Large intestine (tissue), 3 donors: ENCODE data around the gene CLSTN1. TPM values are rescaled to one million over a fixed set of nuclear protein-coding genes. Genes with fewer than 3 reads are reported as not detected.
"Not testable (repeated sequence)": the region's sequence is repeated elsewhere in the genome, so short reads cannot be mapped to it uniquely, and the experiment has no call there.

ENCODE experiments used
- DNase-seq, 2 donors: peaks; one replicate each; pipeline versions ENCODE4 v3.0.0 to v3.0.0-alpha.2; 2013
- H3K27ac ChIP-seq: one replicate; pipeline ENCODE4 v1.5.1; 2013; ENCODE audit warnings: low read length
- H3K27me3 ChIP-seq: 2 replicates; pipeline ENCODE4 v1.6.1; 2013; ENCODE audit warnings: low read length; ENCODE audit not compliant: control insufficient read depth, insufficient read depth
- H3K36me3 ChIP-seq: 2 replicates; pipeline ENCODE4 v1.6.1; 2013; ENCODE audit warnings: low read length; ENCODE audit not compliant: control insufficient read depth, insufficient read depth
- H3K4me1 ChIP-seq: one replicate; pipeline ENCODE4 v1.6.1; 2013; ENCODE audit warnings: low read length; ENCODE audit not compliant: control insufficient read depth, insufficient read depth
- H3K4me3 ChIP-seq: one replicate; pipeline ENCODE4 v1.5.1; 2013; ENCODE audit warnings: low read length
- H3K9me3 ChIP-seq: one replicate; pipeline ENCODE4 v1.6.1; 2013; ENCODE audit warnings: mild to moderate bottlenecking, low read depth, low read length, moderate library complexity; ENCODE audit not compliant: control insufficient read depth
- WGBS: methylation state at CpG from one replicate; pipeline ENCODE4 v1.1.5; 2013; ENCODE audit warnings: low lambda C conversion rate; ENCODE audit not compliant: insufficient coverage; 5-methylcytosine and 5-hydroxymethylcytosine counted together
- polyA plus RNA-seq: library from polyadenylated mRNA; unstranded; fragments of 120-200 nt; gene quantifications from one replicate; pipeline ENCODE4 v1.2.1, GENCODE V29; 2013

Gene CLSTN1
- polyA plus RNA-seq, 1 donor = 66.2 TPM

GRCh38 chr1:9716404-9717192, 107.2 kb downstream of the CLSTN1 start:
- Histone ChIP-seq H3K27ac (peak overlapping the region; percentile 82), H3K4me3 (peak overlapping the region; percentile 71), H3K36me3 (peaks cover 17% of the 10 kb centered on the region)

GRCh38 chr1:9715536-9716226, 108.1 kb downstream of the CLSTN1 start:
- no peaks in the 10 kb centered on the region for H3K27me3 ChIP-seq
- H3K27ac ChIP-seq = no peak overlapping the region
- no peak for DNase-seq
- H3K4me3 ChIP-seq = no peak overlapping the region
- peaks cover 18% of the 10 kb centered on the region for H3K4me1 ChIP-seq
- WGBS = no CpG with 5 or more reads among the region's 40 CpGs
- H3K36me3 ChIP-seq = peaks cover 8% of the 10 kb centered on the region
- H3K9me3 ChIP-seq = peaks cover 11% of the 10 kb centered on the region

More at GRCh38 chr1:9716404-9717192, 107.2 kb downstream of the CLSTN1 start:
- DNase-seq = no peak
- Histone ChIP-seq H3K4me1 (peaks cover 18% of the 10 kb centered on the region), H3K27me3 (no peaks in the 10 kb centered on the region), H3K9me3 (peaks cover 13% of the 10 kb centered on the region)
- WGBS = no CpG with 5 or more reads among the region's 29 CpGs

- Histone ChIP-seq H3K4me3 (no peak overlapping the region), H3K27me3 (no peaks in the 10 kb centered on the region), H3K4me1 (peaks cover 18% of the 10 kb centered on the region), H3K27ac (no peak overlapping the region), H3K9me3 (peaks cover 11% of the 10 kb centered on the region), H3K36me3 (no peaks in the 10 kb centered on the region)
- DNase-seq = no peak
- WGBS = no CpG with 5 or more reads among the region's 6 CpGs
Observed at GRCh38 chr1:9714257-9714718, 109.5 kb downstream of the CLSTN1 start.

- peaks cover 11% of the 10 kb centered on the region for H3K4me1 ChIP-seq
- 75% methylated on average over 2 of the region's 7 CpGs for WGBS
- not testable (repeated sequence) for H3K4me3 ChIP-seq, H3K36me3 ChIP-seq, H3K27ac ChIP-seq, DNase-seq, H3K27me3 ChIP-seq
- peaks cover 11% of the 10 kb centered on the region for H3K9me3 ChIP-seq
Observed at GRCh38 chr1:9712767-9713166, 111.0 kb downstream of the CLSTN1 start.

- H3K9me3 ChIP-seq = peaks cover 10% of the 10 kb centered on the region
- peaks cover 3% of the 10 kb centered on the region for H3K4me1 ChIP-seq
- no peaks in the 10 kb centered on the region for H3K36me3 ChIP-seq
- no peak for DNase-seq
- no peak overlapping the region for H3K4me3 ChIP-seq
- no CpG with 5 or more reads among the region's 9 CpGs for WGBS
- no peaks in the 10 kb centered on the region for H3K27me3 ChIP-seq
- H3K27ac ChIP-seq = no peak overlapping the region
Observed at GRCh38 chr1:9711466-9712020, 112.2 kb downstream of the CLSTN1 start.

- Histone ChIP-seq H3K27ac (no peak overlapping the region), H3K36me3 (no peaks in the 10 kb centered on the region), H3K9me3 (no peaks in the 10 kb centered on the region), H3K4me1 (no peaks in the 10 kb centered on the region), H3K4me3 (no peak overlapping the region), H3K27me3 (no peaks in the 10 kb centered on the region)
- WGBS = no CpG with 5 or more reads among the region's 8 CpGs
- no peak for DNase-seq
Observed at GRCh38 chr1:9710037-9710436, 113.7 kb downstream of the CLSTN1 start.

GRCh38 chr1:9706178-9706577, 117.6 kb downstream of the CLSTN1 start:
- no peaks in the 10 kb centered on the region for H3K27me3 ChIP-seq
- no peak for DNase-seq
- no CpG with 5 or more reads among the region's 4 CpGs for WGBS
- no peaks in the 10 kb centered on the region for H3K36me3 ChIP-seq
- H3K9me3 ChIP-seq = no peaks in the 10 kb centered on the region
- H3K27ac ChIP-seq = no peak overlapping the region
- H3K4me1 ChIP-seq = no peaks in the 10 kb centered on the region
- no peak overlapping the region for H3K4me3 ChIP-seq

GRCh38 chr1:9705337-9706093, 118.2 kb downstream of the CLSTN1 start:
- H3K4me1 ChIP-seq = no peaks in the 10 kb centered on the region
- H3K27me3 ChIP-seq = no peaks in the 10 kb centered on the region
- H3K4me3 ChIP-seq = no peak overlapping the region
- H3K9me3 ChIP-seq = no peaks in the 10 kb centered on the region
- DNase-seq = no peak
- H3K27ac ChIP-seq = no peak overlapping the region
- no peaks in the 10 kb centered on the region for H3K36me3 ChIP-seq
- 93% methylated on average over 3 of the region's 8 CpGs for WGBS

GRCh38 chr1:9703681-9704080, 120.1 kb downstream of the CLSTN1 start:
- Histone ChIP-seq H3K9me3 (no peaks in the 10 kb centered on the region), H3K27ac (no peak overlapping the region), H3K27me3 (no peaks in the 10 kb centered on the region), H3K4me3 (no peak overlapping the region), H3K4me1 (peaks cover 6% of the 10 kb centered on the region), H3K36me3 (no peaks in the 10 kb centered on the region)
- no peak for DNase-seq
- 100% methylated on average over 1 of the region's 3 CpGs for WGBS

GRCh38 chr1:9703165-9703509, 120.6 kb downstream of the CLSTN1 start:
- no peak for DNase-seq
- WGBS = 100% methylated on average over 1 of the region's 5 CpGs
- H3K4me1 ChIP-seq = peaks cover 6% of the 10 kb centered on the region

More at GRCh38 chr1:9703165-9703509, 120.6 kb downstream of the CLSTN1 start:
- H3K4me3 ChIP-seq = no peak overlapping the region
- H3K36me3 ChIP-seq = no peaks in the 10 kb centered on the region
- no peaks in the 10 kb centered on the region for H3K9me3 ChIP-seq
- no peaks in the 10 kb centered on the region for H3K27me3 ChIP-seq
- H3K27ac ChIP-seq = no peak overlapping the region
